Mesothelial cell of epicardium (in vitro differentiated cells): ENCODE results near the gene IFT43. TPM values are rescaled to one million over a fixed set of nuclear protein-coding genes. Genes with fewer than 3 reads are reported as not detected.

Experiments used
- DNase-seq, 2 experiments: peaks; one replicate each; pipeline ENCODE4 v3.0.0; 2021; ENCODE audit warnings: low spot score in 2 of 2; ENCODE audit not compliant: unreplicated experiment in 2 of 2
- H3K27ac Mint-ChIP-seq: 2 replicates; pipeline ENCODE4 v1.8.0; 2021; ENCODE audit warnings: mixed read lengths
- H3K27me3 Mint-ChIP-seq: 2 replicates; pipeline ENCODE4 v1.8.0; 2021; ENCODE audit warnings: low read depth, mixed read lengths
- H3K36me3 Mint-ChIP-seq: 2 replicates; pipeline ENCODE4 v1.8.0; 2021; ENCODE audit warnings: mixed read lengths
- H3K4me1 Mint-ChIP-seq: 2 replicates; pipeline ENCODE4 v1.8.0; 2021; ENCODE audit warnings: mixed read lengths
- H3K4me3 Mint-ChIP-seq: 2 replicates; pipeline ENCODE4 v1.8.0; 2021; ENCODE audit warnings: mild to moderate bottlenecking, moderate library complexity, mixed read lengths
- H3K9me3 Mint-ChIP-seq: 2 replicates; pipeline ENCODE4 v1.8.0; 2021; ENCODE audit warnings: mixed read lengths
- CTCF ChIP-seq: fragments of 200-600 bp; sonication (generic); IDR thresholded peaks from one replicate; pipeline ENCODE4 v1.5.0; 2021; ENCODE audit warnings: antibody characterized with exemption; ENCODE audit not compliant: unreplicated experiment
- total RNA-seq: library from RNA; stranded (reverse); gene quantifications from 3 replicates; pipeline ENCODE4 v1.2.1, GENCODE V29; 2021

Gene IFT43
- total RNA-seq, 1 donor from 2014 or later: 46.0 TPM

GRCh38 chr14:76034566-76034965 is 49.0 kb downstream of the IFT43 start:
- no peak for TF ChIP-seq CTCF
- no peak for DNase-seq
- no peaks in the 10 kb centered on the region for H3K9me3 Mint-ChIP-seq
- H3K27ac Mint-ChIP-seq: no peak overlapping the region
- H3K4me1 Mint-ChIP-seq: no peaks in the 10 kb centered on the region
- H3K4me3 Mint-ChIP-seq: no peak overlapping the region
- H3K36me3 Mint-ChIP-seq: peaks cover 11% of the 10 kb centered on the region
- no peaks in the 10 kb centered on the region for H3K27me3 Mint-ChIP-seq

GRCh38 chr14:76040704-76041103 is 55.1 kb downstream of the IFT43 start:
- Mint-ChIP-seq H3K27me3 (no peaks in the 10 kb centered on the region), H3K9me3 (no peaks in the 10 kb centered on the region), H3K4me1 (no peaks in the 10 kb centered on the region), H3K27ac (no peak overlapping the region), H3K36me3 (peaks cover 15% of the 10 kb centered on the region), H3K4me3 (no peak overlapping the region)
- DNase-seq: no peak
- TF ChIP-seq CTCF: no peak

- Mint-ChIP-seq H3K27me3 (no peaks in the 10 kb centered on the region), H3K9me3 (no peaks in the 10 kb centered on the region), H3K36me3 (peaks cover 2% of the 10 kb centered on the region), H3K4me1 (peaks cover 16% of the 10 kb centered on the region), H3K4me3 (no peak overlapping the region), H3K27ac (peak overlapping the region; percentile 6)
- no peak for TF ChIP-seq CTCF
- DNase-seq: no peak
Observed at GRCh38 chr14:76045773-76046172, 60.2 kb downstream of the IFT43 start.

GRCh38 chr14:76050250-76050649 is 64.7 kb downstream of the IFT43 start:
- Mint-ChIP-seq H3K27ac (no peak overlapping the region), H3K9me3 (no peaks in the 10 kb centered on the region), H3K4me1 (peaks cover 19% of the 10 kb centered on the region), H3K4me3 (no peak overlapping the region), H3K36me3 (no peaks in the 10 kb centered on the region), H3K27me3 (no peaks in the 10 kb centered on the region)
- TF ChIP-seq CTCF: no peak
- no peak for DNase-seq

- DNase-seq: peak in 1 of 2 experiments; percentile 75
- no peaks in the 10 kb centered on the region for H3K27me3 Mint-ChIP-seq
- peak; percentile 92 for TF ChIP-seq CTCF
- H3K9me3 Mint-ChIP-seq: no peaks in the 10 kb centered on the region
- H3K4me1 Mint-ChIP-seq: peaks cover 18% of the 10 kb centered on the region
- no peak overlapping the region for H3K4me3 Mint-ChIP-seq
- H3K36me3 Mint-ChIP-seq: no peaks in the 10 kb centered on the region
- no peak overlapping the region for H3K27ac Mint-ChIP-seq
Observed at GRCh38 chr14:76050797-76051392, 65.3 kb downstream of the IFT43 start.
